Caco-2 (cell line): ENCODE data around the gene TNS1. TPM values are rescaled to one million over a fixed set of nuclear protein-coding genes. Genes with fewer than 3 reads are reported as not detected.

Source experiments
- BruUV-seq: library from RNA; stranded (reverse); fragments of 400-500 nt; replicated peaks from 2 replicates; lab custom pipeline; 2021; lab: Mats Ljungman, UMichigan
- CTCF ChIA-PET: fragments of 300-600 bp; sonication (Branson Sonifier 250); formaldehyde crosslinking; loops from one replicate; lab custom pipeline; 2022; ENCODE audit warnings: antibody characterized with exemption; lab: Charles Lee
- POLR2A ChIA-PET: fragments of 300-600 bp; sonication (Branson Sonifier 250); formaldehyde crosslinking; loops from one replicate; lab custom pipeline; 2022; ENCODE audit warnings: antibody characterized with exemption; lab: Charles Lee
- DNase-seq, 2 experiments: peaks; one replicate each; pipeline versions ENCODE4 v3.0.0 to v3.0.0-alpha.2; 2020 to 2022
- H3K27me3 ChIP-seq: replicated peaks from 2 replicates; pipeline ENCODE4 v1.6.0; 2011; ENCODE audit warnings: low read length; ENCODE audit not compliant: control insufficient read depth, insufficient read depth
- H3K36me3 ChIP-seq: 2 replicates; pipeline ENCODE4 v1.5.1; 2011; ENCODE audit warnings: low read length; ENCODE audit not compliant: control insufficient read depth, insufficient read depth
- H3K4me1 ChIP-seq: fragments of 250-450 bp; sonication (Bioruptor Pico); 2 replicates; pipeline ENCODE4 v1.5.1; 2020; ENCODE audit warnings: mild to moderate bottlenecking
- H3K4me3 ChIP-seq: 2 replicates; pipeline ENCODE4 v1.5.1; 2011; ENCODE audit warnings: low read depth, mild to moderate bottlenecking, control low read depth, low read length
- H3K9me3 ChIP-seq: fragments of 250-450 bp; sonication (Bioruptor Pico); 2 replicates; pipeline ENCODE4 v1.5.1; 2020; ENCODE audit warnings: mild to moderate bottlenecking, moderate library complexity
- H3K27ac Mint-ChIP-seq: one replicate; pipeline ENCODE4 v1.8.0; 2022; ENCODE audit warnings: mixed read lengths; ENCODE audit not compliant: unreplicated experiment
- H3K27me3 Mint-ChIP-seq: one replicate; pipeline ENCODE4 v1.8.0; 2022; ENCODE audit warnings: mixed read lengths; ENCODE audit not compliant: insufficient read depth, unreplicated experiment
- H3K36me3 Mint-ChIP-seq: one replicate; pipeline ENCODE4 v1.8.0; 2022; ENCODE audit warnings: mild to moderate bottlenecking, mixed read lengths; ENCODE audit not compliant: insufficient read depth, unreplicated experiment
- H3K4me1 Mint-ChIP-seq: one replicate; pipeline ENCODE4 v1.8.0; 2022; ENCODE audit warnings: low read depth, mixed read lengths; ENCODE audit not compliant: unreplicated experiment
- H3K4me3 Mint-ChIP-seq: one replicate; pipeline ENCODE4 v1.8.0; 2022; ENCODE audit warnings: mild to moderate bottlenecking, moderate library complexity, mixed read lengths; ENCODE audit not compliant: unreplicated experiment
- H3K9me3 Mint-ChIP-seq: one replicate; pipeline ENCODE4 v1.8.0; 2022; ENCODE audit warnings: mixed read lengths; ENCODE audit not compliant: unreplicated experiment
- intact Hi-C: fragments of 100-400 bp; cut with micrococcal nuclease; formaldehyde crosslinking; loops from one replicate; pipeline ENCODE4 v1.10.0; 2022; ENCODE audit not compliant: unreplicated experiment
- total RNA-seq: library from RNA; stranded (reverse); gene quantifications from 2 replicates; pipeline ENCODE4 v1.2.3, GENCODE V29; 2022
- TF ChIP-seq, protein P1 (sequence below), 2 experiments: fragments of 200-600 bp in 1 of 2; IDR thresholded peaks; 1 replicate in 1 of 2; 2 replicates in 1 of 2; pipeline versions ENCODE4 v1.5.1 to v1.8.0; 2011 to 2022; ENCODE audit warnings: antibody characterized with exemption in 1 of 2, control low read depth in 1 of 2, inconsistent platforms in 1 of 2, low read depth in 1 of 2, low read length in 1 of 2, mild to moderate bottlenecking in 1 of 2, moderate library complexity in 1 of 2; ENCODE audit not compliant: insufficient read depth in 1 of 2, severe bottlenecking in 1 of 2, unreplicated experiment in 1 of 2

The TNS1 gene
- total RNA-seq, 1 experiment from 2014 or later = 16.1 TPM

DNA sequence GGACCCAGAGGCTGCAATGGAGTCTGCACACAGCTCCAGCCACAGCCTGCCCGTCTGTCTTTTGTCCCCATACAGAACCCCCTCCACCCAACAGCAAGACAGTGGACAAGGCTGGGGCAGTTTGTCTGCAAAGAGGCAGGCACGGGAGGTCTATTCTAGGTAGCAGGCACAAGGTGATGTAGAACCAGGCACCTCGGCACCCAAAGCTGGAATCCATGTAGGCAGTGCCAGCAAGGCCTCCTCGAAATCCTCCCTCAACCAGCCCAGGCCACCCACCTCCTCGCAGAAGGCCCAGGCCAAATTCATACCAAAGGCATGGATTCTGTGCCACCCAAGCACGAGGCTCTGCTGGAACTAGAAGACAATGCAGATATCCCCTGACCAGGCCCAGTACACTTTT, 179.2 kb downstream of the TNS1 start:
- Histone ChIP-seq H3K27me3 (no peaks in the 10 kb centered on the region), H3K36me3 (no peaks in the 10 kb centered on the region; the same call in 1 of the 2 replicates), H3K9me3 (no peaks in the 10 kb centered on the region), H3K4me3 (no peak overlapping the region), H3K4me1 (no peaks in the 10 kb centered on the region)
- H3K27ac Mint-ChIP-seq = no peak overlapping the region
- intact Hi-C loops = no loop called here
- H3K36me3 Mint-ChIP-seq = no peaks in the 10 kb centered on the region
- CTCF ChIA-PET = no interaction called here
- H3K9me3 Mint-ChIP-seq = no peaks in the 10 kb centered on the region
- H3K4me1 Mint-ChIP-seq = no peaks in the 10 kb centered on the region
- no peak overlapping the region for H3K4me3 Mint-ChIP-seq
- DNase-seq = no peak
- POLR2A ChIA-PET = no interaction called here
- BruUV-seq = no TSS peak
- H3K27me3 Mint-ChIP-seq = no peaks in the 10 kb centered on the region
- TF ChIP-seq, protein P1, sequence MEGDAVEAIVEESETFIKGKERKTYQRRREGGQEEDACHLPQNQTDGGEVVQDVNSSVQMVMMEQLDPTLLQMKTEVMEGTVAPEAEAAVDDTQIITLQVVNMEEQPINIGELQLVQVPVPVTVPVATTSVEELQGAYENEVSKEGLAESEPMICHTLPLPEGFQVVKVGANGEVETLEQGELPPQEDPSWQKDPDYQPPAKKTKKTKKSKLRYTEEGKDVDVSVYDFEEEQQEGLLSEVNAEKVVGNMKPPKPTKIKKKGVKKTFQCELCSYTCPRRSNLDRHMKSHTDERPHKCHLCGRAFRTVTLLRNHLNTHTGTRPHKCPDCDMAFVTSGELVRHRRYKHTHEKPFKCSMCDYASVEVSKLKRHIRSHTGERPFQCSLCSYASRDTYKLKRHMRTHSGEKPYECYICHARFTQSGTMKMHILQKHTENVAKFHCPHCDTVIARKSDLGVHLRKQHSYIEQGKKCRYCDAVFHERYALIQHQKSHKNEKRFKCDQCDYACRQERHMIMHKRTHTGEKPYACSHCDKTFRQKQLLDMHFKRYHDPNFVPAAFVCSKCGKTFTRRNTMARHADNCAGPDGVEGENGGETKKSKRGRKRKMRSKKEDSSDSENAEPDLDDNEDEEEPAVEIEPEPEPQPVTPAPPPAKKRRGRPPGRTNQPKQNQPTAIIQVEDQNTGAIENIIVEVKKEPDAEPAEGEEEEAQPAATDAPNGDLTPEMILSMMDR (IDR thresholded peaks at IDR 0.05; ENCODE audit: insufficient read depth in 1 of 2, low read depth in 1 of 2, low read length in 1 of 2, severe bottlenecking in 1 of 2, unreplicated experiment in 1 of 2) = no peak

DNA sequence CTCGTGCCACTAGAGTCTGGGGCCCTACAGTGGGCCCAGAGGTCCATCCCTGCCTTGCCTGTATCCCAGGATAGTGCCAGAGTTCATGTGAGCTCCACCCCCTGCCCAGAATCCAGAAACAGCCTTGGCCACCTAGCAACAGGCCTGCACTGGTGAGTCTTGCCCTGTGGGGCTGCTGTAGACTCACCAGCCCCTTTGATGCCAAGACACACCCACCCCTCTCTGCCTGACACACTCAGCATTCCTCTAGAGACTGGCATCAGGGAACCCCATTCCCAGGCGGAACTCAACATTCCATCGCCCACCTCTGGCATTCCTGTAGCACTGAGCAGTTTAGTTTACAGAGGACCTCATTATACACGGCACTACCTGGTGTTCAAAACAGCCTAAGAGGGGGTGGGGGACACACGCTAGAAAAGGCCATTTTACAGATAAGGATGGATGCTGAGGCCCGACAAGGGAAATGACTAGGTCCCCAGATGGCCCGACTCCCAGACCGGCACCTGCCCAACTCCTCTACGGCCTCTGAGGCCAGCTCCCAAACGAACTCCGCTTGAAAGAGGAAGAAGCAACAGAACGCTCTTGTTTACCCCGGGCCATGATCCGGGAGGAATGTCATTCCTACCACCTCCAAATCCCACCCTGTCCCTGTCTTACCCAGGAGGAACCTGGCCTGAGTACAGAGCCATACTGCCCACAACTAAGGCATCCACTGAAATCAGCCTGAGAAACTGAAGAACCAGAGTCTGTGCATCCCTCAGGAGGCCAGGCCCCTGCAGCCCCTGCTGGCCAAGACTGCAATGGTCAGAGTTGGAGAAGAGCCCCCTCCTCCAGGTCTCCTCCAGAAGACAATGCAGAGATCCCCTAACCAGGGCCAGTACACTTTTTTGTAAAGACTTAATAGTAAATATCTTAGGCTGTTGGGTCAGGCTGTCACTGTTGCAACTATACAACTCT, 180.2 kb downstream of the TNS1 start:
- H3K27me3 Mint-ChIP-seq = no peaks in the 10 kb centered on the region
- no peaks in the 10 kb centered on the region for H3K4me1 ChIP-seq
- H3K9me3 ChIP-seq = no peaks in the 10 kb centered on the region
- H3K27me3 ChIP-seq = no peaks in the 10 kb centered on the region
- ChIA-PET POLR2A (no interaction called here), CTCF (interaction anchor here (0.7 kb wide), 1 partner anchor 141 kb away, joined by 3 read pairs; no protein-coding TSS in a partner anchor)
- DNase-seq = no peak
- no peaks in the 10 kb centered on the region for H3K9me3 Mint-ChIP-seq
- no TSS peak for BruUV-seq
- H3K36me3 ChIP-seq = no peaks in the 10 kb centered on the region; the same call in 1 of the 2 replicates
- TF ChIP-seq, protein P1 (IDR thresholded peaks at IDR 0.05; ENCODE audit: insufficient read depth in 1 of 2, low read depth in 1 of 2, low read length in 1 of 2, severe bottlenecking in 1 of 2, unreplicated experiment in 1 of 2) = peak; percentile 12 to 16
- no peaks in the 10 kb centered on the region for H3K4me1 Mint-ChIP-seq
- no peak overlapping the region for H3K4me3 ChIP-seq
- no peaks in the 10 kb centered on the region for H3K36me3 Mint-ChIP-seq
- intact Hi-C loops = no loop called here
- H3K4me3 Mint-ChIP-seq = no peak overlapping the region
- no peak overlapping the region for H3K27ac Mint-ChIP-seq

DNA sequence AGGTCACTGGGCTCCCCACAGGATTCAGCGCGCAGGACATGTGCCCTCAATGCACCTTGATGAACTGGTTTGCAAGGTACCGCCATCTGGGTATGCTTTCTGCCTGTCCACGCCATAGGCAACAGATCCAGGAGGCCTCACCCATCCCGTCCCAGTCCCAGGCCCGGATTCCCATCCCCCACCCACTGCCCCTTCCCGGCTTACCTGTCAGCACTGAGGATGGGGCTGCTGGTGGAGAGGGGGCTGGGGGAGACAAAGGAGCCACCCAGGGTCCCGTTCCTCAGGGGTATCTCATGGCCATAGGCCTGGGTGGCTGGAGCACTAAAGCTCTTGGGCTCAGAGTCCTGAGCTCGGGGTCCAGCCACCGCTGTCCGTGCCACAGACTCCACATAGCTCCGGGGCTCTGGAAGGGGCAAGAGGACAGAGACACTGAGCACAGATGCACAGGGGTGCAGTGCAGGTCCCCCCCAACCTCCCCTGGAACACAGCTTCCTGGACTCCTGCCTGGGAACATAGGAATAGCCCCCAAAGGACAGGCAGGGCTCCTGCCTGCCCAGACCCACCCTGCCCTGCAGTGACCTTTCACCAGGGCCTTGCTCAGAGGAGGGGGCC, 181.2 kb downstream of the TNS1 start:
- no peak for DNase-seq
- POLR2A ChIA-PET = no interaction called here
- Mint-ChIP-seq H3K27me3 (no peaks in the 10 kb centered on the region), H3K36me3 (no peaks in the 10 kb centered on the region), H3K4me1 (no peaks in the 10 kb centered on the region), H3K4me3 (no peak overlapping the region), H3K27ac (no peak overlapping the region), H3K9me3 (no peaks in the 10 kb centered on the region)
- Histone ChIP-seq H3K4me3 (no peak overlapping the region), H3K9me3 (no peaks in the 10 kb centered on the region), H3K4me1 (no peaks in the 10 kb centered on the region), H3K27me3 (no peaks in the 10 kb centered on the region), H3K36me3 (no peaks in the 10 kb centered on the region; the same call in 1 of the 2 replicates)
- CTCF ChIA-PET = no interaction called here
- BruUV-seq = no TSS peak
- intact Hi-C loops = no loop called here
- TF ChIP-seq, protein P1 (IDR thresholded peaks at IDR 0.05; ENCODE audit: insufficient read depth in 1 of 2, low read depth in 1 of 2, low read length in 1 of 2, severe bottlenecking in 1 of 2, unreplicated experiment in 1 of 2) = no peak
